ENCODE data around the gene GATA1. TPM values are rescaled to one million over a fixed set of nuclear protein-coding genes. Genes with fewer than 3 reads are reported as not detected.
"Not testable (repeated sequence)": the region's sequence is repeated elsewhere in the genome, so short reads cannot be mapped to it uniquely, and the experiment has no call there.

GATA1 gene
- total RNA-seq, 2 donors from 2014 or later: 0.25 TPM; not detected in 1

DNA sequence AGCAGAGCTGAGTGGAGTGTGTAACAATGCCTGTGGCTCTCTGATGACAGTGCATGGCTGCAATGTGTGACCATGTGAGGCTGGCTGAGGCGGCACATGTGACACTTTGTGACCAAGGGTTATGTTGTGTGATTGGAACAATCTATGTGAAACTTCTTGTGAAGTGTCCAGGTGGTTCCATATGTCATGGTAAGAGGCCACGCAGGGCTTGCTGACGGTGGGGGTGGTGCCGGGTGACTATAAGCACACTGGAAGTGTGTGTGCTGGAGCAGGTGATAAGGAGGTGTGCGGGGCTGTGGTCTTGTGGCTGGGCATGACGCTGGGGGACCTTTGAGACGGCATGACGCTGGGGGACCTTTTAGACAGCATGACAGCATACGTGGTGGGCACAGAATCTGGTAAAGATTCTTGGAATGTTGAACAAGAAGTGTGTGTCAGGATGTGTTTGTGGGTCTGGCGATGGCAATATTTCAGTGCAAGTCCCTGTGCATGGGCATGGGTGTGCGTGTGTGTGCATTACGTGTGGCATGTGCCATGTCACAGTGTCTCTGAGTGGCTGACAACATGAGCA lies 8.0 kb downstream of the GATA1 start:
- no peak for ATAC-seq
- no peak overlapping the region for H3K27ac Mint-ChIP-seq
- H3K36me3 Mint-ChIP-seq: no peaks in the 10 kb centered on the region

DNA sequence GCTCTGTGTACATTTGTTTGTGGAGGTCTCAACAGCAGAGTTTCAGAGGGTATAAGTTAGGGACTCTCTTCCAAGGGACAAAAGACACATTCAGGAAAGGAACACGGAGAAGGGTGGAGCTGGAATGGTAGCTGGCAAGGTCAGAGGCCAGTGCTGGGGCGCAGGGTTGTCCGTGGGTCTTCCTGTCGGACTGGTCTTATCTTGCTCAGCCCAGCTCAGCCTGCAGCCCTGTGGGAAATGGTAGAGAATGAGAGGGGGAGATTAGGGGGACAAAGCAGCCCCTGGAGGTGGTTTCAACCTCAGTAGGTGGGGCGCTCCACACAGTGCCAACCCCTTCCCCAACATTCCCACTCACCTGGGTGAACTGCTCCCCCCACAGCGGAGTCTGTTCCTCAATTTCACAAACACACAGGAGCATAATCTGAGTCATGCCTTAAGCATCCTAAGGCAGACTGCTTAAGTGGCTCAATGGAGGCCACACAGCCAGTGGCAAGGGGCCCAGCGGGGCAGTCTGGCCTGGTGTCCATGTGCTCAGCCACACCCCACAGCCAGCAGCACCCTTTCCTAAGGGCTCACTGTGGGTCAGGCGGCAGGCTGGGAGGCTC lies 8.6 kb downstream of the GATA1 start:
- no peak overlapping the region for H3K27ac Mint-ChIP-seq
- no peaks in the 10 kb centered on the region for H3K36me3 Mint-ChIP-seq
- H3K9me3 Mint-ChIP-seq: no peaks in the 10 kb centered on the region
- ATAC-seq (no peak), DNase-seq (ENCODE audit: low spot score in 2 of 2) (no peak)

More for the DNA sequence above, 8.0 kb downstream of the GATA1 start:
- DNase-seq (ENCODE audit: low spot score in 2 of 2): no peak
- H3K9me3 Mint-ChIP-seq: no peaks in the 10 kb centered on the region

DNA sequence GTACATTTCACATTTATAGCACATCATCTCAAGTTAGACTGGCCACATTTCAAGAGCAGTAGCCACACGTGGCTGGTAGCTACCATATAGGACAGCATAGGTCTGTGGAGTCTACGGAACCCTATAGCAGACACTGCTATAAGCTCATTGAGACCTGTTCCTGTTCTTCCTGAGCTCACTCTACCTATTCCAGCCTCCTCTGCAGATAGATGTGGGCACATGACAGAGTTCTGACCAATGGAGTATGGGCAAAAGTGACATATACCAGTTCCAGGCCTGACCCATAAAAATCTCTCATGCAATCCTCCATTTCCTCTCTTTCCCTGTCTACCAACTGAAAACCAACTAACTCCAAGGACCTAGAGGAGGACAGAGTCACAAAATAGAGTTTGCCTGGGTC lies 11.9 kb downstream of the GATA1 start:
- Mint-ChIP-seq H3K9me3 (no peaks in the 10 kb centered on the region), H3K36me3 (peaks cover 0 to 10% of the 10 kb centered on the region in 2 donors), H3K27ac (no peak overlapping the region)
- DNase-seq (ENCODE audit: low spot score in 2 of 2): no peak
- ATAC-seq: no peak

DNA sequence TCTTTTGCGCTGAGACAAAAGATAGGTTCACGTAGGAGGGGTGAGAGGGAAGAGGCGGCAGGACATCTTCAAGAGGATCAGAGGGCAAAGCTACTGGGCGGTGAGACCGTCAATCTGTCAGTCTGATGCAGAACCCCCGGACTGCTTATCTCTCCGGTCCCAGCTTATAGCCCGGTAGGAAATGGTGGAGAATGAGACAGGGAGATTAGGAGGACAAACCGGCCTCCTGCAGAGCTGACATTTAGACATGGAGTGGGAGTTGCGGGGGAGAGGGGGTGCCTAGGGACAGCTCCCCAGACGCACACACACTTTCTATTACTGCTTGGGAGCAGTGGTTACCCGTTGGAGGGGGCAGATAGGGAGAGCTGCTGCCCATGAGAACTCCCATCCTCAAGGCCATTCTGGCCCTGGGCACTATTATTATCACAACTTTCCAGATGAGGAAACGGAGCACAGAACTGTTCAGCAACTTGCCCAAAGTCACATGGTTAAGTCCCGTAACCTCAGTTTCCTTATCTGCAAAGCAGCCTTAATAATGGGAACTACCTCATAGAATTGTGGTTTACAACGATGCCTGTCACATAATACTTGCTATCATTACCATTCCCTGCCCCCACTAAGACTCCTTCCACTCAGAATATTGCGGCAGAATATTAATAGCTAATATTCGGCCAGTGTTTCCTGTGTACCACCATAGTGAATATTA lies 14.3 kb downstream of the GATA1 start:
- H3K9me3 Mint-ChIP-seq: no peaks in the 10 kb centered on the region
- H3K36me3 Mint-ChIP-seq: peaks cover 7 to 15% of the 10 kb centered on the region in 2 donors
- peak overlapping the region; percentile 96 to 98 for H3K27ac Mint-ChIP-seq
- DNase-seq (ENCODE audit: low spot score in 2 of 2) (no peak), ATAC-seq (no peak)

DNA sequence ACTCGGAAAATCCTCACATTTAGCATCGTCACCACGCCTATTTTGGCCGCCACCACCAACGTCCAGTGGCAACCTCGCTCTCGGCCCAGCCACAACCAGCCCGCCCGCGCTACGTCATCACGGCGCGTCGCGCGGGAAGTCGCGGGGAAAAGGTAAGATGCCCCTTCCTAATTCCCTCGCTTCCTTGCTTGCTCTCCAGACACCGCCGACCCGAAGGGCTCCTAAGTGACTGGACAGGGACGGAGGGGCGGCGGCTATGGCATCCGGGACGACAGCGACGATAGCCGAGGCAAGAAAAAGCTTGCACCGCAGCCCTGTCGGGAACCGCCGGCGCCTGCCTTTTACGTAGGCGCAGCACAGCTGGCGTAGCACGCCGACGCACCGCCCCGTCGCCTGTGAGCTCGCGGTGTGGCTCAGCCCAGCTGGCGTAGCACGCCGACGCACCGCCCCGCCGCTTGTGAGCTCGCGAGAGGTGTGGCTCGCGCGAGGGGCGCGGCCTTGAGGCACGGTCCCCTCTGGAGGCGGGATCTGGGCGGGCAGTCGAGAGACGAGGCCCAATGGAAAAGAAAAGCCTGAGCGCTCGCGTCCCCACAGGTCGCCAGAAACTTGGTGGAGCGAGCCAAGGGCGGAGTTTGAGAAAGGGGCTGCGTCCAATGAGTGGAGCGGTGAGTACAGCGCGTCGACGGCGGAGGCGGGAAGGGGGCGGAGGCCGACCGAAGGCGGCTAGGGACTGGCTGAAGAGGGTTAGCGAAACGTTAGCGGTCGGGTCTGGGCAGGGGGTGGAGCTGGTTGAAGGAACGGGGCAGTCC lies 15.1 kb downstream of the GATA1 start, which contains the start of gene HDAC6:
HDAC6 (plus strand) TSS at position 788 of the 809 bp plus-strand sequence. CDS start 626 bp downstream, outside the sequence.
- Mint-ChIP-seq H3K27ac (peak within 1 kb of the TSS; percentile 96 to 99), H3K36me3 (peaks cover 7 to 15% of the 10 kb centered on the region in 2 donors), H3K9me3 (no peaks in the 10 kb centered on the region)
- DNase-seq (ENCODE audit: low spot score in 2 of 2) (peak; percentile 90 to 98), ATAC-seq (peak; percentile 88 to 90)

DNA sequence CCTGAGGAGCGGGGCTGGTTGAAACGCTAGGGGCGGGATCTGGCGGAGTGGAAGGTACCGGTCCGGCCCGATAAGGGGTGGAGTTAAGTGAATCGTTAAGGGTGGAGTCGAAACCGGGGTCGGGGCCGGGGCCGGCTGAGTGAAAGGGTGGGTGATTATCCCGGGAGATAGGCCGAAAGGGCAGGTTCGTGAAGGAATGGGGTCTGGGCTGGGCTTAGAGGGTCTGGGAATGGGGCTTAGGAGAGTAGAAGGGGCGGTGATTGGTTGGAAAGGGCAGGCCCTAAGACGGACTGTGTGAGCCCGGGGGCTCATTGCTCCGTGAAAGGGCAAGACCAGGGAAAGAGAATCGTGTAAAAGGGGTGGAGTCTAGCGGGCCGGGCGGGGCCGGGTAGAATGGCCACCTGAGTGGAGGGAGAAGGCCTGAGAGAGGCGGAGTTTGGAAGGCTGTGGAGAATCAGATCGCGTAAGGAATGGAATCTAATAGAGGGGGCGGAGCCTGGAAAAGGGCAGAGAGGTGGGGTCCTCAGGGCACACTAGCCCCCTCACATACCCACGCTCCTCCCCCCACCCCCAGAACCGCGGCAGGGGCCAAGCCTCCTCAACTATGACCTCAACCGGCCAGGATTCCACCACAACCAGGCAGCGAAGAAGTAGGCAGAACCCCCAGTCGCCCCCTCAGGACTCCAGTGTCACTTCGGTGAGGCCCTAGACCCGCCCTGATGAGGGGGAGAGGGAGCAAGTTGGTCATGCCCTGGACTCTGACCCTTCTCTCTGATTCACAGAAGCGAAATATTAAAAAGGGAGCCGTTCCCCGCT lies 15.9 kb downstream of the GATA1 start:
- DNase-seq (ENCODE audit: low spot score in 2 of 2) (peak; percentile 68 to 81), ATAC-seq (peak; percentile 53 to 62)
- peaks cover 7 to 15% of the 10 kb centered on the region in 2 donors for H3K36me3 Mint-ChIP-seq
- peak overlapping the region; percentile 96 to 99 for H3K27ac Mint-ChIP-seq
- H3K9me3 Mint-ChIP-seq: no peaks in the 10 kb centered on the region

DNA sequence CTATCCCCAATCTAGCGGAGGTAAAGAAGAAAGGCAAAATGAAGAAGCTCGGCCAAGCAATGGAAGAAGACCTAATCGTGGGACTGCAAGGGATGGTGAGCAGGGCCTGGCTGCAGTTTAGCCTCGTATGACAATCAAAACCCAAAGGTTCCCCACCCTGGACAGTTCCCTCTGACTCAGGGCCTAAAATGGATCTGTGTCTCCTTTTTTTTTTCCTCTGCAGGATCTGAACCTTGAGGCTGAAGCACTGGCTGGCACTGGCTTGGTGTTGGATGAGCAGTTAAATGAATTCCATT lies 16.5 kb downstream of the GATA1 start:
- no peak for DNase-seq (ENCODE audit: low spot score in 2 of 2)
- no peak for ATAC-seq
- Mint-ChIP-seq H3K9me3 (no peaks in the 10 kb centered on the region), H3K36me3 (peaks cover 7 to 15% of the 10 kb centered on the region in 2 donors), H3K27ac (peak overlapping the region; percentile 96 to 99)

DNA sequence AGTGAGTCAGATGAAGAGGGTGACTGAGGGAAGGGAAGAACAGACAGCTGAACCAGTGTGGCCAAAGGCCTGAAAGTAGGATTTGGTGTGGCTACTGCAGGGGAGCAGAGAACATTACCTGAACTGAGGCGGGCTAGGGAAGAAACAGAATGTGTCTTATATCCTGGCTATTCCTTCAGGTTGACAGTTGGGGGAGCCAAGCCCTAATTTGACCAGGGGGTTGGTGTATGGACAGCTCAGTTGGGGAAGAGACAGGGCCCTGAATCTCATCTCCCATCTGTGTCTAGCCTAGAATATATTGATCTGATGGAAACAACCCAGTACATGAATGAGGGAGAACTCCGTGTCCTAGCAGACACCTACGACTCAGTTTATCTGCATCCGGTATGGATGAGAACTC lies 19.7 kb downstream of the GATA1 start:
- Mint-ChIP-seq H3K9me3 (no peaks in the 10 kb centered on the region), H3K27ac (peak overlapping the region in 1 of 2 donors; percentile 16), H3K36me3 (peaks cover 6 to 7% of the 10 kb centered on the region in 2 donors)
- ATAC-seq (no peak), DNase-seq (ENCODE audit: low spot score in 2 of 2) (no peak)

DNA sequence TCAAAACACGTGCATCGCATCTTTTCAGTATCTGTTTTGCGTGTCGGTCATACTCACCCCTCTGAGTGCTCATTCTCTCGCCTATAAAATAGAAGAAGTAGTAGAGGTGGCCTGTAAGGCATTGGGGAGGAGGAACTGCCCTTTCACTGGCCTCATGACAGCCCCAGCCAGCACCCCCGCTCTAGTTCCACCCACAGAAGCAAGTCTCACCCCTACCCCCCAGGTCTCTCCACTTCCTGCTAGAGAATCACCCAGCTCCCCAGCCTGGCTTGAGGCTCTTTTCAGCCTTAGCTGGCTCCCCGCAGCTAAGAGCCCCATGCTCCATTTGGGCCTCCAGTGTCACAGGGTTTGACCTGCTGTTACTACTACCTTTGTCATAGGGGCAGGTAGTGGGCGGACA lies 27.3 kb downstream of the GATA1 start:
- no peaks in the 10 kb centered on the region for H3K36me3 Mint-ChIP-seq
- no peak for ATAC-seq

DNA sequence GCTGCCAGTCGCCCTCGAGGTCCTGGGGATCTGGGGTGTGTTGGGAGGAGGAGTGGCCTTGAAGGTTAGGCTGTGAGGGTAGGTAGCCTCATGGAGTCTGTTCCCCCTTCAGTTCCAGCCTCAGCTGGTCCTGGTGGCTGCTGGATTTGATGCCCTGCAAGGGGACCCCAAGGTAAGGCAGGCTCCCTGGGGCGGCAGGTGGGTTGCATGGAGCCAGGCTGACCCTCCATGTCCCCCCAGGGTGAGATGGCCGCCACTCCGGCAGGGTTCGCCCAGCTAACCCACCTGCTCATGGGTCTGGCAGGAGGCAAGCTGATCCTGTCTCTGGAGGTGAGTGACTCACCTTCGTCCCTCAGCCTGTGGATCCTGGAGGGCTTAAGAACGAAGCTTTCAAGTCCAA lies 28.3 kb downstream of the GATA1 start:
- no peak overlapping the region for H3K27ac Mint-ChIP-seq
- H3K9me3 Mint-ChIP-seq: no peaks in the 10 kb centered on the region
- ATAC-seq (no peak), DNase-seq (ENCODE audit: low spot score in 2 of 2) (no peak)
- H3K36me3 Mint-ChIP-seq: peaks cover 0 to 2% of the 10 kb centered on the region in 2 donors

More for the DNA sequence above, 27.3 kb downstream of the GATA1 start:
- Mint-ChIP-seq H3K9me3 (no peaks in the 10 kb centered on the region), H3K27ac (no peak overlapping the region)
- no peak for DNase-seq (ENCODE audit: low spot score in 2 of 2)

DNA sequence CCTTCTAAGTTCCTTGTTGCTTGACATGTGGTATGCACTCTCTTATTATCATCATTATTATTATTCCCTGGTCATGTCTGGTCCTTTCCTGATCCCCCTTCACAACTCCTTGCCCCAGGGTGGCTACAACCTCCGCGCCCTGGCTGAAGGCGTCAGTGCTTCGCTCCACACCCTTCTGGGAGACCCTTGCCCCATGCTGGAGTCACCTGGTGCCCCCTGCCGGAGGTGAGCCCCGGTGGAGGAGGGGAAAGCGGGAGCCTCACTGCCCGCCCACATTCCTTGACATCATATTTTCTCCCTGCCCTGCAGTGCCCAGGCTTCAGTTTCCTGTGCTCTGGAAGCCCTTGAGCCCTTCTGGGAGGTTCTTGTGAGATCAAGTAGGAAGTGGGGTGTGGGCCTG lies 28.9 kb downstream of the GATA1 start:
- peaks cover 0 to 7% of the 10 kb centered on the region in 2 donors for H3K36me3 Mint-ChIP-seq
- no peaks in the 10 kb centered on the region for H3K9me3 Mint-ChIP-seq
- no peak overlapping the region for H3K27ac Mint-ChIP-seq
- ATAC-seq (no peak), DNase-seq (ENCODE audit: low spot score in 2 of 2) (no peak)

DNA sequence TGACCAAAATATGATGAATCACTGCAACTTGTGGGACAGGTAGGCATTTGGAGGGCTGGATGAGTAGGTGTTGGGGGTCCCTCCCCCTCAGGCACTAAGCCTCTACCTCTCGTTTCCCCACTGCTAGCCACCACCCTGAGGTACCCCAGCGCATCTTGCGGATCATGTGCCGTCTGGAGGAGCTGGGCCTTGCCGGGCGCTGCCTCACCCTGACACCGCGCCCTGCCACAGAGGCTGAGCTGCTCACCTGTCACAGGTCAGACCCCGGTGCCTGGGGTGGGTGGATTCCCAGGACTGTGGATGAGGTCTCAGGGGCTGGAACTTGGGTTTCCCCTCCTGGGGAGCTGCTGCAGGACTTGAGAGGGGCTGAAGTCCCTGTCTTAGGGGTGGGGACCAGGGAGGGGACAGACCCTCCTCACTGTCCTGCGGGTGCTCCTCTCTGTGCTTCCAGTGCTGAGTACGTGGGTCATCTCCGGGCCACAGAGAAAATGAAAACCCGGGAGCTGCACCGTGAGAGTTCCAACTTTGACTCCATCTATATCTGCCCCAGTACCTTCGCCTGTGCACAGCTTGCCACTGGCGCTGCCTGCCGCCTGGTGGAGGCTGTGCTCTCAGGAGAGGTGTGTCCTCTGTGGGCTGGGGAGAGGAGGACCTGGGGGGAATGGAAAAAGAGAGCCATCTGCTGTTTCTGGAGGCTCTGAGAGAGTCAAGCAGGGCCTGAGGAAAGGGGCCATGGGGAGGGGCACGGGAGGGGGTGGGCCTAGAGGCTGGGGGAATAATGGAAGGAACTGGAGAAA lies 29.8 kb downstream of the GATA1 start:
- DNase-seq (ENCODE audit: low spot score in 2 of 2): no peak
- no peaks in the 10 kb centered on the region for H3K9me3 Mint-ChIP-seq
- no peak for ATAC-seq
- H3K27ac Mint-ChIP-seq: no peak overlapping the region
- peaks cover 0 to 7% of the 10 kb centered on the region in 2 donors for H3K36me3 Mint-ChIP-seq

DNA sequence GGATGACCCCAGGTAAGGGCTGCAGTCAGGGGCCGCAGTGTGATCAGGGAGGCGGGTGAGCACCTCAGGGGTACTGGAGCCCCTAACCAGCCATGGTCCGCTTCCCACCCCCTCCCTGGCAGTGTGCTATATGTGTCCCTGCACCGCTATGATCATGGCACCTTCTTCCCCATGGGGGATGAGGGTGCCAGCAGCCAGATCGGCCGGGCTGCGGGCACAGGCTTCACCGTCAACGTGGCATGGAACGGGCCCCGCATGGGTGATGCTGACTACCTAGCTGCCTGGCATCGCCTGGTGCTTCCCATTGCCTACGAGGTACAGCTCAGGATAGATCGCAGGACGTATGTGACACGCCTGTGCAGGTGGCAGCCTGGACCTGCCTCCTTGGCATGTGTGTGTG lies 31.7 kb downstream of the GATA1 start:
- Mint-ChIP-seq H3K9me3 (no peaks in the 10 kb centered on the region), H3K36me3 (peaks cover 0 to 7% of the 10 kb centered on the region in 2 donors), H3K27ac (no peak overlapping the region)
- DNase-seq (ENCODE audit: low spot score in 2 of 2) (no peak), ATAC-seq (no peak)

DNA sequence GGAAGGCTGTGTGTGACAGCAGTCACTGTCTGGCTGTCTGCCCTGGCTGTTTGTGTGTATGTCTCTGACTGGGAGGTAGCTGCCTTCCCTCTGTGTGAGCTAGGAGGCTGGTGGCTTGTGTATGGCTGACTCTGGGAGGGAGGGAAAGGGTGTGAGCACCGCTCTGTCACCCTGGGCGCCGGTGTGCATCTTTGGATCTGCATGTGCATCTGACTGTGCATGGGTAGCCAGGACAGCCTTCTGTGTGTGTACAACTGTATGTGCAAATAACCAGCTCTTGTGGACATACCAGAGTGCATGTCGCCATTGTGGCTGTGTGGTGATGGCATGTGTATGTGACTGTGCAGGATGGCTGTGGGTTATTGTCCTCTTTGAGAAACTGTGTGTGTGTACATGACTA lies 32.5 kb downstream of the GATA1 start:
- ATAC-seq (no peak), DNase-seq (ENCODE audit: low spot score in 2 of 2) (no peak)
- Mint-ChIP-seq H3K27ac (no peak overlapping the region), H3K9me3 (no peaks in the 10 kb centered on the region), H3K36me3 (peaks cover 0 to 7% of the 10 kb centered on the region in 2 donors)

DNA sequence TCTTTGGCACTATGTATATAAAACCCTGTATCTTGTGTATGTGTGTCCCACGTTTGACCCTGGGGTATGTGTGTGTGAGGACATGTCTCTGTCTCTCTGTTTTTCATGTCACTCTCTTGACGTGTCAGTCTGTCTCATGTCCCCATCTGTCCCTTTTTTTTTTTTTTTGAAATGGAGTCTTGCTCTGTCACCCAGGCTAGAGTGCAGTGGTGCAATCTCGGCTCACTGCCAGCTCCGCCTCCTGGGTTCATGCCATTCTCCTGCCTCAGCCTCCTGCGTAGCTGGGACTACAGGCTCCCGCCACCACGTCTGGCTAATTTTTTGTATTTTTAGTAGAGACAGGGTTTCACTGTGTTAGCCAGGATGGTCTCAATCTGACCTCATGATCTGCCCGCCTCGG lies 33.0 kb downstream of the GATA1 start:
- DNase-seq (ENCODE audit: low spot score in 2 of 2); ATAC-seq; H3K36me3 Mint-ChIP-seq; H3K27ac Mint-ChIP-seq; H3K9me3 Mint-ChIP-seq: not testable (repeated sequence)

DNA sequence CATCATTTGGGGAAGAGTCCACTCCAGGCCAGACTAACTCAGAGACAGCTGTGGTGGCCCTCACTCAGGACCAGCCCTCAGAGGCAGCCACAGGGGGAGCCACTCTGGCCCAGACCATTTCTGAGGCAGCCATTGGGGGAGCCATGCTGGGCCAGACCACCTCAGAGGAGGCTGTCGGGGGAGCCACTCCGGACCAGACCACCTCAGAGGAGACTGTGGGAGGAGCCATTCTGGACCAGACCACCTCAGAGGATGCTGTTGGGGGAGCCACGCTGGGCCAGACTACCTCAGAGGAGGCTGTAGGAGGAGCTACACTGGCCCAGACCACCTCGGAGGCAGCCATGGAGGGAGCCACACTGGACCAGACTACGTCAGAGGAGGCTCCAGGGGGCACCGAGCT lies 36.7 kb downstream of the GATA1 start:
- no peak for DNase-seq (ENCODE audit: low spot score in 2 of 2)
- peak overlapping the region in 1 of 2 donors; percentile 20 for H3K27ac Mint-ChIP-seq
- H3K36me3 Mint-ChIP-seq: peaks cover 4 to 7% of the 10 kb centered on the region in 2 donors
- ATAC-seq: no peak
- H3K9me3 Mint-ChIP-seq: no peaks in the 10 kb centered on the region

All from activated naive CD4-positive, alpha-beta T cell treated with anti-CD3 and anti-CD28 coated beads, Interleukin-2, amount 50 U/mL, for 72 hours (primary cell).